Ovary (tissue), 3 donors: ENCODE results near the gene SLC24A2.

Source experiments
- EP300 ChIP-seq: sonication (generic); formaldehyde crosslinking; IDR thresholded peaks from one replicate; pipeline ENCODE4 v1.6.1; 2017; ENCODE audit warnings: antibody characterized with exemption
- POLR2A ChIP-seq: fragments of 450-650 bp; IDR thresholded peaks from one replicate; pipeline ENCODE4 v1.6.1; 2017; ENCODE audit warnings: antibody characterized with exemption, mild to moderate bottlenecking, moderate library complexity
- TF ChIP-seq, protein P1 (sequence below), 3 donors: fragments of 450-650 bp in 2 of 3; fragments of 200-600 bp in 1 of 3; IDR thresholded peaks; one replicate each; pipeline versions ENCODE4 v1.5.1 to v1.8.0; 2016 to 2022; ENCODE audit warnings: antibody characterized with exemption in 3 of 3, mild to moderate bottlenecking in 1 of 3
- donor health status: DM: no; HTN: no; CAD: no.

DNA sequence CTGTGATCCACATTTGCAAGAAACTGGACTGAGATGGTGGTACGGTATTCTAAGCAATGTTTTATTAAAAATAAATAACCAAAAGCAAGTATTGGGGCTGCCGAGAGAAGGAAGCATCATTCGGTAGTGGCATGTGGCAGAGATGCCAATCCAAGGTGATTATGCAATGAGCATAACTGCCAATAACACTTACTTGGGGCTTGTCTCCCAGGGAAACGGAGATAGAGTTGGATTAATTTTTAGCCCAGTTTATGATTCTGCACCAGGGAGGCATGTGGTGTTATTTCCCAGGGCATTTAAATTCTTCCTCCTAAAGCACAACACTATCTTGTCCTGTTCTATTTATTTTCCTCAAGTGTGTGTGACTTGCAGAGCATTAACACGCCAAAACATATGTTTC, 17.9 kb downstream of the SLC24A2 start:
- TF ChIP-seq, protein P1, sequence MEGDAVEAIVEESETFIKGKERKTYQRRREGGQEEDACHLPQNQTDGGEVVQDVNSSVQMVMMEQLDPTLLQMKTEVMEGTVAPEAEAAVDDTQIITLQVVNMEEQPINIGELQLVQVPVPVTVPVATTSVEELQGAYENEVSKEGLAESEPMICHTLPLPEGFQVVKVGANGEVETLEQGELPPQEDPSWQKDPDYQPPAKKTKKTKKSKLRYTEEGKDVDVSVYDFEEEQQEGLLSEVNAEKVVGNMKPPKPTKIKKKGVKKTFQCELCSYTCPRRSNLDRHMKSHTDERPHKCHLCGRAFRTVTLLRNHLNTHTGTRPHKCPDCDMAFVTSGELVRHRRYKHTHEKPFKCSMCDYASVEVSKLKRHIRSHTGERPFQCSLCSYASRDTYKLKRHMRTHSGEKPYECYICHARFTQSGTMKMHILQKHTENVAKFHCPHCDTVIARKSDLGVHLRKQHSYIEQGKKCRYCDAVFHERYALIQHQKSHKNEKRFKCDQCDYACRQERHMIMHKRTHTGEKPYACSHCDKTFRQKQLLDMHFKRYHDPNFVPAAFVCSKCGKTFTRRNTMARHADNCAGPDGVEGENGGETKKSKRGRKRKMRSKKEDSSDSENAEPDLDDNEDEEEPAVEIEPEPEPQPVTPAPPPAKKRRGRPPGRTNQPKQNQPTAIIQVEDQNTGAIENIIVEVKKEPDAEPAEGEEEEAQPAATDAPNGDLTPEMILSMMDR (IDR thresholded peaks at IDR 0.05): no peak
- no peak for TF ChIP-seq POLR2A
- TF ChIP-seq EP300: no peak
